HepG2 (cell line): ENCODE measurements around the gene SLC25A27. TPM values are rescaled to one million over a fixed set of nuclear protein-coding genes. Genes with fewer than 3 reads are reported as not detected.
A peak's percentile ranks its signal among the peaks of the same experiment; 100 is the strongest.

Experiments used
- ATAC-seq: fragments of 200-7000 bp; cut with Tn5 transposase; 3 replicates; pipeline ENCODE4 v1.9.1; 2020; ENCODE audit warnings: mild to moderate bottlenecking, moderate library complexity
- BruUV-seq: library from RNA; stranded (reverse); fragments of 400-500 nt; replicated peaks from 2 replicates; lab custom pipeline; 2021; lab: Mats Ljungman, UMichigan
- CTCF ChIA-PET: fragments of 300-600 bp; formaldehyde crosslinking; extraction: SDS; loops from one replicate; lab custom pipeline; 2021; ENCODE audit warnings: low total read pairs, inconsistent platforms, low intra/inter-chr PET ratio; lab: Yijun Ruan, JAX
- POLR2A ChIA-PET: fragments of 350-600 bp; sonication (Branson Sonifier 250); formaldehyde crosslinking; loops from one replicate; lab custom pipeline; 2020; ENCODE audit warnings: antibody characterized with exemption, inconsistent platforms; lab: Yijun Ruan, JAX
- DNase-seq: peaks from one replicate; pipeline ENCODE4 v3.0.0-alpha.2; 2015; ENCODE audit warnings: low spot score
- FAIRE-seq: peaks from 3 replicates; lab custom pipeline; 2011; peaks lifted over from hg19 to GRCh38; lab: Jason Lieb, UNC
- H2AFZ ChIP-seq: one replicate; pipeline ENCODE4 v1.6.1; 2011; ENCODE audit warnings: low read length, inconsistent platforms
- H3K27ac ChIP-seq: fragments of 300-600 bp; 3 replicates; pipeline ENCODE4 v1.8.0; 2011; ENCODE audit warnings: mixed run types, mild to moderate bottlenecking, mixed read lengths, low read length, inconsistent platforms; ENCODE audit not compliant: insufficient read depth; ENCODE audit errors: extremely low read length
- H3K27me3 ChIP-seq, 2 experiments: fragments of 200-600 bp in 1 of 2; 2 replicates in 1 of 2; 3 replicates in 1 of 2; pipeline versions ENCODE4 v1.6.0 to v1.8.0; 2011; ENCODE audit warnings: low read length in 2 of 2, mild to moderate bottlenecking in 2 of 2, moderate library complexity in 2 of 2, inconsistent platforms in 1 of 2; ENCODE audit not compliant: insufficient read depth in 2 of 2, control insufficient read depth in 1 of 2
- H3K36me3 ChIP-seq, 2 experiments: fragments of 200-600 bp in 1 of 2; replicated peaks in 1 of 2; 2 replicates in 1 of 2; 3 replicates in 1 of 2; pipeline versions ENCODE4 v1.5.1 to v1.8.0; 2011; ENCODE audit warnings: low read length in 2 of 2, inconsistent platforms in 1 of 2; ENCODE audit not compliant: insufficient read depth in 2 of 2, control insufficient read depth in 1 of 2
- H3K4me1 ChIP-seq: 2 replicates; pipeline ENCODE4 v1.5.1; 2012; ENCODE audit warnings: low read length, inconsistent platforms; ENCODE audit not compliant: insufficient read depth
- H3K4me2 ChIP-seq: 2 replicates; pipeline ENCODE4 v1.6.0; 2011; ENCODE audit warnings: low read depth, low read length, inconsistent platforms
- H3K4me3 ChIP-seq, 3 experiments: fragments of 200-600 bp in 1 of 3; sonication (generic), shearing (Covaris generic) in 1 of 3; replicated peaks in 1 of 3; 2 replicates each; pipeline ENCODE4 v1.5.1; 2011 to 2016; ENCODE audit warnings: low read length in 3 of 3, inconsistent platforms in 2 of 3, low read depth in 2 of 3, mild to moderate bottlenecking in 2 of 3, control low read depth in 1 of 3, mixed read lengths in 1 of 3; ENCODE audit not compliant: insufficient read depth in 1 of 3
- H3K79me2 ChIP-seq: one replicate; pipeline ENCODE4 v1.6.1; 2011; ENCODE audit warnings: low read length, inconsistent platforms; ENCODE audit not compliant: insufficient read depth
- H3K9ac ChIP-seq: 2 replicates; pipeline ENCODE4 v1.6.0; 2011; ENCODE audit warnings: mild to moderate bottlenecking, low read depth, low read length, inconsistent platforms; ENCODE audit not compliant: insufficient read depth
- H3K9me3 ChIP-seq: 2 replicates; pipeline ENCODE4 v1.5.1; 2012; ENCODE audit warnings: mild to moderate bottlenecking, low read length
- H4K20me1 ChIP-seq: 2 replicates; pipeline ENCODE4 v1.6.0; 2011; ENCODE audit warnings: inconsistent platforms, mild to moderate bottlenecking, low read length, moderate library complexity; ENCODE audit not compliant: insufficient read depth
- DMAP1 ChIP-seq: IDR thresholded peaks from 2 replicates; pipeline ENCODE4 v1.6.1; 2016
- FOXO4 ChIP-seq: sonication (generic); formaldehyde crosslinking; conservative IDR thresholded peaks from 2 replicates; pipeline ENCODE4 v1.8.1; 2023; ENCODE audit warnings: missing genetic modification reagents
- ZC3H4 ChIP-seq: sonication (generic); formaldehyde crosslinking; IDR thresholded peaks from 2 replicates; pipeline ENCODE4 v1.4.0; 2020; ENCODE audit warnings: missing genetic modification reagents, borderline replicate concordance
- ZNF235 ChIP-seq: sonication (generic); formaldehyde crosslinking; IDR thresholded peaks from 2 replicates; pipeline ENCODE4 v1.8.1; 2023; ENCODE audit warnings: mild to moderate bottlenecking, missing genetic modification reagents, borderline replicate concordance
- WGBS: methylation state at CpG from one replicate; pipeline ENCODE4 v1.1.6; 2017; ENCODE audit warnings: low lambda C conversion rate; 5-methylcytosine and 5-hydroxymethylcytosine counted together
- in situ Hi-C: cut with HindIII; loops from 2 replicates; pipeline ENCODE4 v1.10.0; 2017; ENCODE audit warnings: low pct_unique_long_range_greater_than_20kb; ENCODE audit not compliant: extremely low pct_ligation_motif_present
- intact Hi-C: fragments of 100-400 bp; cut with micrococcal nuclease; formaldehyde crosslinking; loops from one replicate; pipeline ENCODE4 v1.10.0; 2022; ENCODE audit not compliant: unreplicated experiment
- polyA plus RNA-seq, 8 experiments: library from polyadenylated mRNA; depleted of rRNA in 3 of 8; stranded (reverse) in 7 of 8; unstranded in 1 of 8; fragments of >200 nt; fragmentation: Illumina TruSeq in 4 of 8; extraction: Trizol in 4 of 8; gene quantifications; 2 replicates each; pipeline versions ENCODE4 v1.2.1 to v1.2.3, GENCODE V29; 2011 to 2016; ENCODE audit warnings: low read depth in 4 of 8, missing spikeins in 1 of 8, mixed read lengths in 1 of 8; ENCODE audit not compliant: insufficient read depth in 1 of 8
- total RNA-seq, 5 experiments: library from RNA; depleted of rRNA; stranded (reverse); fragments of >200 nt; fragmentation: Illumina TruSeq; extraction: Trizol; gene quantifications; 2 replicates each; pipeline ENCODE4 v1.2.3, GENCODE V29; 2016; ENCODE audit warnings: low read depth in 1 of 5
- TF ChIP-seq, protein P1 (sequence below): sonication (generic); formaldehyde crosslinking; IDR thresholded peaks from 2 replicates; pipeline ENCODE4 v1.5.1; 2020; ENCODE audit warnings: missing genetic modification reagents, mild to moderate bottlenecking, borderline replicate concordance
- TF ChIP-seq, protein P2 (sequence below): IDR thresholded peaks from 2 replicates; pipeline ENCODE4 v1.6.1; 2016; ENCODE audit warnings: low read depth, control low read depth

The SLC25A27 gene
- total and polyA plus RNA-seq, 2 of the 13 experiments (the other 11 are each of a cell fraction or from before 2014, with no cell fraction given), result 0.46 to 1.3 TPM

DNA sequence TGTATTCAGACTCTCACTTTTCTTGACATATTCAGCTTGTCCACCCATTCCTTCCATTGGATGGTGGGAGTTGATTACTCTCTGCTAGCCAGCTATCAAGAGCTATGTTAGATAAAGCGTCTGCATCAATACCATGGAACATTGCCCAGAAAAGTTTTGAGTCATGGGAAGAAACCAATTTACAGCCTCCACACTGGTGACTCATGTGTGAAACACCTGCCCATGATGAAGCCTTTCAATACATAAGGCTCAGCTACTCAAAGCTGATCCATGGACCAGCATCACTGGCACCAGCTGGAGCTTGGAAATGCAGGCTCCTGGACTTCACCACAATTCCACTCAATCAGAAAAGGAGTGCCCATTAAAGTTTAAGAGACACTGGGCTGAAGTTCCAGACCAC, 66.3 kb downstream of the SLC25A27 start:
- no peak for DNase-seq
- in situ Hi-C loops (no loop called here), intact Hi-C loops (no loop called here)
- TF ChIP-seq ZC3H4 (CRISPR knock-in tag) (no peak), FOXO4 (CRISPR knock-in tag) (0 out of 2 replicates have a peak, but pooled peaks have one; percentile 68), ZNF235 (CRISPR knock-in tag) (no peak), DMAP1 (CRISPR knock-in tag) (no peak)
- TF ChIP-seq, protein P1, sequence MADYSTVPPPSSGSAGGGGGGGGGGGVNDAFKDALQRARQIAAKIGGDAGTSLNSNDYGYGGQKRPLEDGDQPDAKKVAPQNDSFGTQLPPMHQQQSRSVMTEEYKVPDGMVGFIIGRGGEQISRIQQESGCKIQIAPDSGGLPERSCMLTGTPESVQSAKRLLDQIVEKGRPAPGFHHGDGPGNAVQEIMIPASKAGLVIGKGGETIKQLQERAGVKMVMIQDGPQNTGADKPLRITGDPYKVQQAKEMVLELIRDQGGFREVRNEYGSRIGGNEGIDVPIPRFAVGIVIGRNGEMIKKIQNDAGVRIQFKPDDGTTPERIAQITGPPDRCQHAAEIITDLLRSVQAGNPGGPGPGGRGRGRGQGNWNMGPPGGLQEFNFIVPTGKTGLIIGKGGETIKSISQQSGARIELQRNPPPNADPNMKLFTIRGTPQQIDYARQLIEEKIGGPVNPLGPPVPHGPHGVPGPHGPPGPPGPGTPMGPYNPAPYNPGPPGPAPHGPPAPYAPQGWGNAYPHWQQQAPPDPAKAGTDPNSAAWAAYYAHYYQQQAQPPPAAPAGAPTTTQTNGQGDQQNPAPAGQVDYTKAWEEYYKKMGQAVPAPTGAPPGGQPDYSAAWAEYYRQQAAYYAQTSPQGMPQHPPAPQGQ (CRISPR knock-in tag), result no peak
- TF ChIP-seq, protein P2, sequence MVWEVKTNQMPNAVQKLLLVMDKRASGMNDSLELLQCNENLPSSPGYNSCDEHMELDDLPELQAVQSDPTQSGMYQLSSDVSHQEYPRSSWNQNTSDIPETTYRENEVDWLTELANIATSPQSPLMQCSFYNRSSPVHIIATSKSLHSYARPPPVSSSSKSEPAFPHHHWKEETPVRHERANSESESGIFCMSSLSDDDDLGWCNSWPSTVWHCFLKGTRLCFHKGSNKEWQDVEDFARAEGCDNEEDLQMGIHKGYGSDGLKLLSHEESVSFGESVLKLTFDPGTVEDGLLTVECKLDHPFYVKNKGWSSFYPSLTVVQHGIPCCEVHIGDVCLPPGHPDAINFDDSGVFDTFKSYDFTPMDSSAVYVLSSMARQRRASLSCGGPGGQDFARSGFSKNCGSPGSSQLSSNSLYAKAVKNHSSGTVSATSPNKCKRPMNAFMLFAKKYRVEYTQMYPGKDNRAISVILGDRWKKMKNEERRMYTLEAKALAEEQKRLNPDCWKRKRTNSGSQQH (CRISPR knock-in tag), result no peak
- H3K27me3 ChIP-seq, result no peaks in the 10 kb centered on the region
- H3K36me3 ChIP-seq, result no peaks in the 10 kb centered on the region
- H3K4me3 ChIP-seq, result no peak overlapping the region
- H3K9me3 ChIP-seq, result no peaks in the 10 kb centered on the region
- H3K9ac ChIP-seq, result no peak overlapping the region
- FAIRE-seq, result no peak
- ChIA-PET POLR2A (no interaction called here), CTCF (no interaction called here)
- no peak overlapping the region for H3K4me2 ChIP-seq
- H4K20me1 ChIP-seq, result no peaks in the 10 kb centered on the region
- WGBS, result 0% methylated on average over 1 of the region's 1 CpG
- no peaks in the 10 kb centered on the region for H3K4me1 ChIP-seq
- H3K27ac ChIP-seq, result no peak overlapping the region
- H3K79me2 ChIP-seq, result no peaks in the 10 kb centered on the region
- H2AFZ ChIP-seq, result no peak overlapping the region
- ATAC-seq, result no peak
- no TSS peak for BruUV-seq
